Ishikawa (cell line): ENCODE results near the gene SEMA6B.

ENCODE experiments used
- CEBPB ChIP-seq: IDR thresholded peaks from 2 replicates; pipeline ENCODE4 v1.6.1; 2012
- NFIC ChIP-seq: IDR thresholded peaks from 2 replicates; pipeline ENCODE4 v1.6.1; 2012
- RAD21 ChIP-seq: IDR thresholded peaks from 2 replicates; pipeline ENCODE4 v1.6.1; 2012; ENCODE audit warnings: low read depth
- TAF1 ChIP-seq: IDR thresholded peaks from 2 replicates; pipeline ENCODE4 v1.6.1; 2012; ENCODE audit warnings: low read depth, mild to moderate bottlenecking
- TCF12 ChIP-seq: IDR thresholded peaks from 2 replicates; pipeline ENCODE4 v1.6.1; 2012; ENCODE audit warnings: low read depth
- TEAD4 ChIP-seq: IDR thresholded peaks from 2 replicates; pipeline ENCODE4 v1.6.1; 2012
- YY1 ChIP-seq: IDR thresholded peaks from 2 replicates; pipeline ENCODE4 v1.6.1; 2012; ENCODE audit warnings: low read depth
- TF ChIP-seq, protein P1 (sequence below): IDR thresholded peaks from 2 replicates; pipeline ENCODE4 v1.6.1; 2012; ENCODE audit warnings: low read depth, mild to moderate bottlenecking
- TF ChIP-seq, protein P2 (sequence below): IDR thresholded peaks from 2 replicates; pipeline ENCODE4 v1.6.1; 2012

DNA sequence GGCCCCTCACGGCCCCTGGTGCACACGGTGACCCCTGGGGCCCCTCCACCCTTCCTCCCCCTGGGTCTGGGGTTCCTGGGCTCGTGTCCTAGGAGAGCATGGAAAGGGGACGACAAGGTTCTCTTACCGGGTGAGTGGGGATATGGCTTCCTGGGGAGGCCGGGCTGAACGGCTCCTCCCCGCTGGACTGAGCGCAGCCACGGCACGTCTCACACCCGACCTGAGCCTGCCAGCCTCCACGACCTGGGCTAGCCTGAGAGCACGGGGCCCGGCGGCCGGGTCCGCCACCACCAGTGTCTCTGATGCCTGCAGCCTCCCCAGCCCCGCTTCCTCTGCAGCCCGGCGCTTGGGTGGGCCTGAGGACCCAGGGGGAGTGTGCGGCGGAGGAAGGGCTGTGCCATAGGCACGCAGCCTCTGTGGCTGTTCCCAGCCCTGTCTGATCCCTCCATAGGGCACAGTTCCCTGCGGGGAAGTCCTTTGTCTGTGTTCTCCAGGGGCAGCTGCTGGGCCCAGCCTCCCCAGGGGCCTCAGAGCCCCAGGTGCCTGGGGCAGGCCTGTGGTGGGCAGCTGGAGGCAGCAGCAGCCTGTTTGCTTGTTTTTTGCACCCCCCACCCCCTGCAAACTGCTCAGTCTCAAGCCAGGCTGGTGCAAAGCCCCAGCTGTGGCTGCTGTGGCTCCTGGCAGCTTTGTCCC lies 56.2 kb downstream of the SEMA6B start:
- TF ChIP-seq, protein P1, sequence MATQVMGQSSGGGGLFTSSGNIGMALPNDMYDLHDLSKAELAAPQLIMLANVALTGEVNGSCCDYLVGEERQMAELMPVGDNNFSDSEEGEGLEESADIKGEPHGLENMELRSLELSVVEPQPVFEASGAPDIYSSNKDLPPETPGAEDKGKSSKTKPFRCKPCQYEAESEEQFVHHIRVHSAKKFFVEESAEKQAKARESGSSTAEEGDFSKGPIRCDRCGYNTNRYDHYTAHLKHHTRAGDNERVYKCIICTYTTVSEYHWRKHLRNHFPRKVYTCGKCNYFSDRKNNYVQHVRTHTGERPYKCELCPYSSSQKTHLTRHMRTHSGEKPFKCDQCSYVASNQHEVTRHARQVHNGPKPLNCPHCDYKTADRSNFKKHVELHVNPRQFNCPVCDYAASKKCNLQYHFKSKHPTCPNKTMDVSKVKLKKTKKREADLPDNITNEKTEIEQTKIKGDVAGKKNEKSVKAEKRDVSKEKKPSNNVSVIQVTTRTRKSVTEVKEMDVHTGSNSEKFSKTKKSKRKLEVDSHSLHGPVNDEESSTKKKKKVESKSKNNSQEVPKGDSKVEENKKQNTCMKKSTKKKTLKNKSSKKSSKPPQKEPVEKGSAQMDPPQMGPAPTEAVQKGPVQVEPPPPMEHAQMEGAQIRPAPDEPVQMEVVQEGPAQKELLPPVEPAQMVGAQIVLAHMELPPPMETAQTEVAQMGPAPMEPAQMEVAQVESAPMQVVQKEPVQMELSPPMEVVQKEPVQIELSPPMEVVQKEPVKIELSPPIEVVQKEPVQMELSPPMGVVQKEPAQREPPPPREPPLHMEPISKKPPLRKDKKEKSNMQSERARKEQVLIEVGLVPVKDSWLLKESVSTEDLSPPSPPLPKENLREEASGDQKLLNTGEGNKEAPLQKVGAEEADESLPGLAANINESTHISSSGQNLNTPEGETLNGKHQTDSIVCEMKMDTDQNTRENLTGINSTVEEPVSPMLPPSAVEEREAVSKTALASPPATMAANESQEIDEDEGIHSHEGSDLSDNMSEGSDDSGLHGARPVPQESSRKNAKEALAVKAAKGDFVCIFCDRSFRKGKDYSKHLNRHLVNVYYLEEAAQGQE, result no peak
- TF ChIP-seq TEAD4 (no peak), TAF1 (no peak), TCF12 (no peak), RAD21 (no peak), YY1 (no peak), NFIC (no peak), CEBPB (no peak)
- TF ChIP-seq, protein P2, sequence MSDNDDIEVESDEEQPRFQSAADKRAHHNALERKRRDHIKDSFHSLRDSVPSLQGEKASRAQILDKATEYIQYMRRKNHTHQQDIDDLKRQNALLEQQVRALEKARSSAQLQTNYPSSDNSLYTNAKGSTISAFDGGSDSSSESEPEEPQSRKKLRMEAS, result no peak
